Activated CD4-positive, alpha-beta T cell treated with anti-CD3 and anti-CD28 coated beads for 48 hours (primary cell): Measurements from ENCODE around the gene TEN1.

Source experiments
- DNase-seq: peaks from one replicate; pipeline ENCODE4 v3.0.0-alpha.2; 2020

TEN1 gene

DNA sequence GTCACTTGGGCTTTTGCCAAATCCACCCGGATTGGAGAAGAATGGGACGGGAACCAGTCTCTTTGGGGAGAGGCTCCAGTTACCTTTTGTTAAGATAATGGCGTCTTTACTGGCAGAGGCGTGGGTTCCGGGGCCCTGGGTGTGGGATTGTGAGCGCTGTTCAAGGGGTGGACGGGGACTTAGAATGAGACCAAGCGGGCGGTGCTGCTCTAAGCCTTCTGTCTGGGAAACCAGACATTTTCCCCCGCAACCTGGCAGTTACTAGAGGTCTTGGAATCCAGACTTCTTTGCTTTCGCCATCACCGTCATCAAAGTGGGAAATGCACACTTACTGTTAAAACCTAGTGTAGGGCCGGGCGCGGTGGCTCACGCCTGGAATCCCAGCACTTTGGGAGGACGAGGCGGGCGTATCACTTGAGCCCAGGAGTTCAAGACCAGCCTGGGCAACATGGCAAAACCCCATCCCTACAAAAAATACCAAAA lies 706 bp downstream of the TEN1 start:
- DNase-seq = no peak

DNA sequence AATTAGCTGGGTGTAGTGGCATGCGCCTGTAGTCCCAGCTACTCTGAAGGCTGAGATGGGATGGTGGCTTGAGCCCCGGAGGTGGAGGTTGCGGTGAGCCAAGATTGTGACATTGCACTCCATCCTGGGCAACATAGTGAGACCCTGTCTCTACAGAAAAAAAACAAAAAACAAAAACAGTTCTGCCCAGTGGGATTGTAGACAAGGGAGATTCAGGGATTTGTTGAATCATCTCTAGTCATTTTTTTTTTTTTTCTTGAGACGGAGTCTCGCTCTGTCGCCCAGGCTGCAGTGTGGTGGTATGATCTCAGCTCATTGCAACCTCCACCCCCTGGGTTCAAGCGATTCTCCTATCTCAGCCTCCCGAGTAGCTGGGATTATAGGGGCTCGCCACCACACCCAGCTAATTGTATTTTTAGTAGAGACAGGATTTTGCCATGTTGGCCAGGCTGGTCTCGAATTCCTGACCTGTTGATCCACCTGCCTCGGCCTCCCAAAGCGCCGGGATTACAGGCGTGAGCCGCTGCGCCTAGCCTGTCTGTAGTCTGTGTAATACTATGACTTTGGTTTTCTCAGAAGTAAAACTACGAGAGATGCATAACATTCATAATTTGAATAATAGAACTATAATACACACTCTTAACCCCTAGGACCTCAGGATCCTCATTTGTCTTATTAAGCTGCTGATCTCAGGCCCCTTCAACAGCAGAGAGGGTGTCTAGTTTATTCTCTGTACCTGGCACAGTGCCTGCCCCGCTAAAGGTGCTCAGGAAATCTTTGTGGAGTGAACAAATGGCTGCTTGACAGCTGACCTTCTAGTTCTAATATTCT lies 1.4 kb downstream of the TEN1 start:
- DNase-seq = no peak

DNA sequence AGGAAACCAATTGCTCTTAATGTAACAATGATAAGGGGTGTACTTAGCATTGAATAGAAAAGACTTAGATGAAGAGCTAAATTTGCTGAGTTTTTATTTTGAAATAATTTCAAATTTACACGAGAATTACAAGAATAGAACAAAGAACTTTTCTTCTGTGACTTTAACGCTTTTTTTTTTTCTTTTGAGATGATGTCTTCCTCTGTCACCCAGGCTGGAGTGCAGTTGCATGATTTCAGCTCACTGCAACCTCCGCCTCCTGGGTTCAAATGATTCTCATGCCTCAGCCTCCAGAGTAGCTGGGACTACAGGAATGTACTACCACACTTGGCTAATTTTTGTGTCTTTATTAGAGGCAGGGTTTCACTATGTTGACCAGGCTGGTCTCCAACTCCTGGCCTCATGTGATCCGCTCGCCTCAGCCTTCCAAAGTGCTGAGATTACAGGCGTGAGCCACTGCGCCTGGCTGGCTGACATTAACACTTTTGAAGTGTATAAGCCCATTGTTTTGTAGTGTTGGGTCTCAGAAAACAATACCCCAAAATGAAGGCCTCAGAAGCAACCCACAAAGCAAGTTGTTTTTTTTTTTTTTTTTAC lies 2.1 kb downstream of the TEN1 start:
- no peak for DNase-seq

DNA sequence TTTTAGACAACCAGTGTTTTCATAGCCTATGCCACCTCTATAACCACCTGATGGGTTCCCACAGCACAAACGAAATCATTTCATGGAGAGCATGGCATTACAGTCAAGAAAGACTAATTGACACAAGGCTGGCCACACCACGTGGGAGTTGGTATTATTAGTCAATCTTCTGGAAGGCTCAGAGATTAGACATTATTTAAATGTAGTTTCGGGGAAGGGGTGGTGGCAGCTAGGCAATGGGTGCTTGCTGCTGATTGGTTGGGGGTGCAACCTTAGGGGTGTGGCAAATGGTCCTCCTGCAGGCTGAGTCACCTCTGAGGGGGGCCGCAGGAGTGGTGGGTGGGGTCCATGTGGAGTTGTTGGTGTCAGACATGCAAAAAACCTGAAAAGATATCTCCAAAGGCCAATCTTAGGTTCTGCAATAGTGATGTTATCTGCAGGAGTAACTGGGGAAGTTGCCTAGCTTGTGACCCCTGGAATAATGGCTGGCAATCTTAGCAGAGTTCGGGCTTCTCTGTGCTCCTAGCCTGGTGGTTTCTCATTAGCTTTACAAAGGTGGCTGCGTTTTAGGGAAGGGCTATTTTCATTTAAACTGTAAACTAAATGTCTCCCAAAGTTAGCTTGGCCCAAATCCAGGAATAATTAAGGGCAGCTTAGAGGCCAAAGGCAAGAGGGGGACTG lies 4.6 kb downstream of the TEN1 start:
- DNase-seq = no peak

DNA sequence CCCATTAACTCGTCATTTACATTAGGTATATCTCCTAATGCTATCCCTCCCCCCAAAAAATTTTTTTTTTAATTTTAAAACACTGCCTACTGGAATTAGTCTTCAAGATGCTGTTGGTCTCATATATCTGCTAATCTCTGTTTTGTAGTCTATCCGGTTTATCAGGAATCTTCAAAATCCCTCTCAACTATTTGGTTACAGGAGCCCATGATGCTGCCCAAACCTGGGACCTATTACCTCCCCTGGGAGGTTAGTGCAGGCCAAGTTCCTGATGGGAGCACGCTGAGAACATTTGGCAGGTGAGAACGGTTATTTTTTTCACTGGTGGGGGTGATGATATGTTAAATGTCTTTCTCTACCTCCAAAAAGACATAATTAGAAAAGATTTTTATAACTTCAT lies 6.9 kb downstream of the TEN1 start:
- no peak for DNase-seq

DNA sequence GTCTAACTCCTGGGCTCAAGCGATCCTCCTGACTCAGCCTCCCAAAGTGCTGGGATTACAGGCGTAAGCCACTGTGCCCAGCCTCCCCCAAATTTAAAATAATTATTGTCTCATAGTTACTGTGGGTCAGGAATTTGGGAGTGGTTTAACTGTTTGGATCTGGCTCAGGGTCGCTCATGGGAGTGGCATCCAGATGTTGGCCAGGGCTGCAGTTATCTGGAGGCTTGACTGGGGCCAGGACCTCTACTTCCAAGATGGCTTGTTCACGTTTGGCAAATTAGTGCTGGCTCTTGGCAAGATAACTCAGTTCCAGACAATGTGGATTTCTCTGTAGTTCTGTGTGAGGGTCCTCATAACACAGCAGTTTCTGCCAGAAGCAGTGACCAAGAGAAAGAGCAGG lies 8.0 kb downstream of the TEN1 start:
- DNase-seq = no peak

DNA sequence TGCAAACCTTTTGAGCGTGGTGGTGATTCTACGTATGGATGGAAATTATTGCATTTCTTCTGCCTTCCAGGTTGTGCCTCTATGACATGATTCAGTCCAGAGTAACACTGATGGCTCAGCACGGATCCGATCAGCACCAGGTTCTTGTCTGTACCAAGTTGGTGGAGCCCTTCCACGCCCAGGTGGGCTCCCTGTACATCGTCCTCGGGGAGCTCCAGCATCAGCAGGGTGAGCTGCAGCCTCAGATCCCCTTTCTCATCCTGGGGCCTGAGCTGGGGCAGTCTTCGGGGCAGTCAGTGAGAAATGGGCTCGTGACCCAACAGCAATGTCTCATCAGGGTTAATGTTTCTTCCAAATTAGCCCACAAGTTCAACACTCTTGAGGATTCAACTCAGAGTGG lies 12.4 kb downstream of the TEN1 start:
- no peak for DNase-seq

DNA sequence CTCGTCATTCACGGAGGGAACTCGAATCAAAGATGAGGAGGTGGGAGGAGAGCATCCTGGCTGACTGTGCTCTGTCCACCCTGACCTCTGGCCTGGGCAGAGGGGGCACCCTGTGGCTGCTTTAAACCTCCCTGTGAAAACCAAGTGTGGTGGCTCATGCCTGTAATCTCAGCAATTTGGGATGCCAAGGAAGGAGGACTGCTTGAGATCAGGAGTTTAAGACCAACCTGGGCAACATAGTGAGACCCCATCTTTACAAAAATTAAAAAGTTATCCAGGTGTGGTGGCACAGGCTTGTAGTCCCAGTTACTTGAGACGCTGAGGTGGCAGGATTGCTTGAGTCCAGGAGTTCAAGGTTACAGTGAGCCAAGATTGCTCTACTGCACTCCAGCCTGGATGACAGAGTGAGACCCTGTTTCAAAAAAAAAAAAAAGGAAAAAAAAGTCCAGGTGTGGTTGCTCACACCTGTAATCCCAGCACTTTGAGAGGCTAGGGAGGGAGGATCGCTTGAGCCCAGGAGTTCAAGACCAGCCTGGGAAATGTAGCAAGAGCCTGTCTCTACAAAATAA lies 15.8 kb downstream of the TEN1 start:
- DNase-seq = no peak

DNA sequence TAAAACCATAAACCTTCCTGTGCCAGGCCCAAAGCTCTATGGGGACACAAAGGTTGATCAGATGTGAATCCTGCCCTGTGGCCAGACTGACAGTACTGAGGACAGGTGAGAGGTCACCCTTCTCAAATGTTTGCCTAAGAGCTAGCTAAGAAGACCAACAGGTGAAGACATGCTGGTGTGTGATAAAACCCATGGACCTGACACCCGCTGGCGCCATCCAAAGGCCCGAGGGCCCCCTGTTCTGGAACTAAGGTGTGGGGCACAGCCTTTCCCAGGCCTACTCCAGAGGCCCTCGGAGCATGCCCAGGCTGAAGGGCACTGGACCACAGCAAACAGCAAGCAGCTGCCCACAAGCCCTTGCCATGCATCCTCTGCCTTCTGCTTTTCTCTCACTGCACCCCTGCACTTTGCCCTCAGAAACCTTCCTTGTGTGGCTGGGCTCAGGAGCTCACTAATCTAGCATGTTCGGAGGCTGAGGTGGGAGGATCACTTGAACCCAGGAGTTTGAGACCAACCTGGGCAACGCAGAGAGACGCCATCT lies 16.4 kb downstream of the TEN1 start:
- no peak for DNase-seq

DNA sequence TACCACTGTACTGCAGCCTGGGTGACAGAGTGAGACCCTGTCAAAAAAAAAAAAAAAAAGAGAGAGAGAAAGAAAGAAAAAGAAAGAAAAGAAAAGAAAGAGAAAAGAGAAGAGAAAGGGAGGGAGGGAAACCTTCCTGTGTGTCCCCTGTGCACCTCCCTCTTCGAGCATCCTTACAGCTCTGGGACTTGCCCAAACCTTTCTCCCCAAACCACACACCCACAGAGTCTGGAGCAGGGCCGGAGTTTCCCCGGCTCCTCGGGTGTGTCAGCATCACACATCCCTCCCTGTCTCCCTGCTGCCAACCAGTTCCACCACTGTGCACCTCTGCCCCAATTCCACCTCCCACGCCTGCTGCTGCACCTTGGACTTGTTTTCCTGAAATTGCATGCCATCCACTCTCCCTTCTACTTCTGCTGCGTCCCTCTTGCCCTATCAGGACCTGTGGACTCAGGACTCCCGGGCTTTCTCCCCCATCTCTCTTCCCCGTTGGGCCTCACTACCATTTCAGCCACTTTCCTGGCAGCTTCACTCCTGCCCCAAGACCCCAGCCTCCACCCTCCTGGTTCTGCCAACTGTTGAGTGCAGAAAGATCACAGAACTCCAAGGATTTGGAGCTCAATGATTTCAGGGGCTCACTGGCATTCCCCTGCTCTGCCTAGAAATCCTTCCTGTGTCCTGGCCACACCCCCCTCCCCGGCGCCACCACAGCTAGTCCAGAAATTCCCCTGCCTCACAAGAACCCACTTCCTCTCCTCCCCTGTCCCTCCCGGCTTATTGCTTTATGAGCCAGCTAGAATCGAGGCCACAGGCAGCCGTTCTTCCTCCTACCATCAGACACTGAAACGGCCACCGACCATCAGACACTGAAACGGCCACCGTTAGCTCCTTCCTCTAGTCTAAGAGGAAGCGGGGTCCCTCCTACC lies 17.9 kb downstream of the TEN1 start:
- peak; percentile 40 for DNase-seq

DNA sequence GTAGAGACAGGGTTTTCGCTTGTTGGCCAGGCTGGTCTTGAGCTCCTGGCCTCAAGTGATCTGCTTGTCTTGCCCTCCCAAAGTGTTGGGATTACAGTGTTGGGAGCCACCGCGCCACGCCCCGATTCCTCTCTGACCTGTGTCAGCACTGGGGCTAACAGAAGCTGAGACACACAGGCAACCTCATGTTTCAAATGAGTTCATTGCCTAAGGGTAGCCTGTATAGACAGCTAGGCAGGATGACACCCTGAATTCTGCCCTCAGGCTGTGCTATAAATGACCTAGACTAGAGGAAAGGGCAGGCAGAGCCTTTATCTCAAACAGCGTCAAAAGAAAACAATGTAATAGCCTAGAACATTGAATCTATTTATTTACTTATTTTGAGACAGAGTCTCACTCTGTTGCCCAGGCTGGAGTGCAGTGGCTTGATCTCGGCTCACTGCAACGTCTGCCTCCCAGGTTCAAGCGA lies 19.3 kb downstream of the TEN1 start:
- DNase-seq = no peak

DNA sequence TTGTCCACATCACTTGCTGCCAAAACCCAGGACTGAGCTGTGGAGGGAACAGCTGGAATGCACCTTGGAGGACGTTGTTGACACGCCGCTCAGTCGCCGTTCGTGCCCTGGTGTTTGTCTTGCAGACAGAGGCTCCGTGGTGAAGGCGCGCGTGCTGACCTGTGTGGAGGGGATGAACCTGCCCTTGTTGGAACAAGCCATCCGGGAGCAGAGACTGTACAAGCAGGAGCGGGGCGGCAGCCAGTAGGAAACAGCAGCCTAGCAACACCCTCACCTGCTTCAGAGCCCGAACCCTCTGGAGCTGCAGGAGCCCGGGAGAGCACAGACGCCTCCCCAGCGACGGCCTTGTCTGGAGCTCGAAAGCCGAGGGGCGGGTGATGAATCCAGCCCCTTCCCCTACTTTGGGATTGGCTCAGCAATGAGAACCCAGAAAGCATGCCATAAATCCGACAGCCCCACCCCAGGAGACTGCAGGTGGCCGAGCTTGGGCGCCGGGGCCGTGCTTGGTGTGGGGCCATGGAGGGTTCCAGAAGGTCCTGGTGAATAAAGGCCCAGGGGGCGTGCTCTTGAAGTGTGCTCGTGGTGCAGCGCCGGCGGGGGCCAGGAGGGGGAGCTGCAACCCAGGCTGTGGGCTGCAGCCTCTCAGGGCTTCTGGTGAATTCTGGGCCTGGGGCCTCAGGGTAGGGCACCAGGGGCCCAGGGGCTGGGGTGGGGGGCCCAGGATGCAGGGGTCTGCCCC lies 21.1 kb downstream of the TEN1 start:
- DNase-seq = peak; percentile 85

DNA sequence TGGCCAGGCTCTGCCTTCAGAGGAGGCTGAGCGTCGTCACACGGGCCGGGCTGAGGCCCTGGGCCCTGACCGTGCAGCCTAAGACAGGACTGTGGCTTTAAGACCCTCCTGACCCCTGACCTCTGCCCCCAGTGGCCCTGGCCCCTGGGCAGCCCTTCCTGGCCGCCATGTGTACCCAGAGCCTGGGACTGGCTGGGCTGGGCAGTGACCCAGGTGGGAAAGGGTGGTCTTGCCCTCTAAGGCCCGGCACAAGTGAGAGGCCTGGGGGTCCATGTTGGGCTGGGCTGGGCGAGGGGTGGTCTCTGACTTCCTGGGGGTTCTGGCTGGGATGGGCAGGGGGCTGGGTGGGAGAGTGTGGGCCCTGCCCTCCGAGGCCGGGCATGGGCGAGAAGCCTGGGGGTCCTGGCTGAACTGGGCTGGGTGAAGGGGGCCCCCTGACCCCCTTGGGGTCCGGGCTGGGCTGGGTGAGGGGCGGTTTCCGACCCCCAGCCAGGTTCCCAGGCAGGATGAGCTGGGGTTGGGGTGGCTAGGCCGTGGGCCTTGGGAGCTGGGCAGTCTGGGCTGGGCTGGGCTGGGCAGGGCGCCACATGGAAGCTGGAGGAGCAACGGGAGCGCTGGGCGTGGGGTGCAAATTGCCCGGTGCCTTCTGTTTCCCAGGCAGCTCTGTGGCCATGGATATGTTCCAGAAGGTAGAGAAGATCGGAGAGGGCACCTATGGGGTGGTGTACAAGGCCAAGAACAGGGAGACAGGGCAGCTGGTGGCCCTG lies 21.9 kb downstream of the TEN1 start, which contains the start of gene CDK3:
Gene CDK3, plus strand, starts transcription at position 101 of the 767 bp plus-strand sequence. Its CDS starts 571 bp downstream, at position 672.
- DNase-seq = no peak

DNA sequence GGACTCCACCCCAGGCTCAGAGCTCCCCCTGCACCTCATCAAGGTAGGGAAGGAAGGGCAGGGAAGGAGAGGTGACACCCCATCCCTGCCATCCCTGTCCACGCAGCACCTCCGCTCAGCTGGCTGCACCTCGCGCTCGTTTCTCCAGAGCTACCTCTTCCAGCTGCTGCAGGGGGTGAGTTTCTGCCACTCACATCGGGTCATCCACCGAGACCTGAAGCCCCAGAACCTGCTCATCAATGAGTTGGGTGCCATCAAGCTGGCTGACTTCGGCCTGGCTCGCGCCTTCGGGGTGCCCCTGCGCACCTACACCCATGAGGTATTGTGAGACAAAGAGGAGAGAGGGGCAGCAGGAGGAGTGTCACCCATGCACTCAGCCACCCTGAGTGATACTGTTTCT lies 23.1 kb downstream of the TEN1 start:
- DNase-seq = no peak

DNA sequence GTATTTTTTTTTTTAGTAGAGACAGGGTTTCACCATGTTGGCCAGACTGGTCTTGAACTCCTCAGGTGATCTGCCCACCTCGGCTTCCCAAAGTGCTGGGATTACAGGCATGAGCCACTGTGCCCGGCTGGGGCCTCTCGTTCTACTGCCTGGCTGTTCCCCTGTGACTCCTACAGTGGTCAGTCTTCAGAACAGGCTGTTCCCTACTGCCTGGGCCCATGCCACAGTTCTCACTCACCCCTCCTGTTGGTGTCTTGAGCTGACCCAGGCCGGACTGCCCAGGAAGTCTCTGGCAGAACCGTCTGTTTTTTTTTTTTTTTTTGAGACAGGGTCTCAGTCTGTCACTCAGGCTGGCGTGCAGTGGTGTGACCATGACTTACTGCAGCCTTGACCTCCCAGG lies 24.9 kb downstream of the TEN1 start:
- DNase-seq = no peak

DNA sequence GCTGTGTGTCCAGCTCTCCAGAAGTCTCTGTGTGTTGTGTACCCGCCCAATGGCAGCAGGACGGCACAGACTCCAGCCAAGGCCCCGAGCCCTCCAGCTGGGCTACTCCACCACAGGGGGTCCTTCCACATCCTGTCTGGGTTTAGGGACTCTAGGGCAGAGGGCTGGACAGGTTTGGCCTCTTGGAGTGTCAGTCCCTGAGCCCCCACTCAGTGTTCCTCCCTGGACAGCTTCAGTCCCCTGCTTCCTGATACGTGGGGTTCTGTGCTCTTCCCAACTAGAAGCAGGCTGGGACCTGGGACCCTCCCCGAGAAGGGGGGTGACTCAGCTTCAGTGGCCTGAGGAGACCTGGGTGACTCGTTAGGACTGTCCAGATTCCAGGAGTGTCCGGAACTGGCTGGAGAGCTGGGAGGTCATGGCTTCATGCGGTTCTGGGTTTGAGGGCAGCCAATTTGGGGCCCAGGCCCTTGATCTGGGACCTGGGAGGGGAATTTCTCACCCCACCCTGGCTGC lies 25.8 kb downstream of the TEN1 start:
- no peak for DNase-seq

DNA sequence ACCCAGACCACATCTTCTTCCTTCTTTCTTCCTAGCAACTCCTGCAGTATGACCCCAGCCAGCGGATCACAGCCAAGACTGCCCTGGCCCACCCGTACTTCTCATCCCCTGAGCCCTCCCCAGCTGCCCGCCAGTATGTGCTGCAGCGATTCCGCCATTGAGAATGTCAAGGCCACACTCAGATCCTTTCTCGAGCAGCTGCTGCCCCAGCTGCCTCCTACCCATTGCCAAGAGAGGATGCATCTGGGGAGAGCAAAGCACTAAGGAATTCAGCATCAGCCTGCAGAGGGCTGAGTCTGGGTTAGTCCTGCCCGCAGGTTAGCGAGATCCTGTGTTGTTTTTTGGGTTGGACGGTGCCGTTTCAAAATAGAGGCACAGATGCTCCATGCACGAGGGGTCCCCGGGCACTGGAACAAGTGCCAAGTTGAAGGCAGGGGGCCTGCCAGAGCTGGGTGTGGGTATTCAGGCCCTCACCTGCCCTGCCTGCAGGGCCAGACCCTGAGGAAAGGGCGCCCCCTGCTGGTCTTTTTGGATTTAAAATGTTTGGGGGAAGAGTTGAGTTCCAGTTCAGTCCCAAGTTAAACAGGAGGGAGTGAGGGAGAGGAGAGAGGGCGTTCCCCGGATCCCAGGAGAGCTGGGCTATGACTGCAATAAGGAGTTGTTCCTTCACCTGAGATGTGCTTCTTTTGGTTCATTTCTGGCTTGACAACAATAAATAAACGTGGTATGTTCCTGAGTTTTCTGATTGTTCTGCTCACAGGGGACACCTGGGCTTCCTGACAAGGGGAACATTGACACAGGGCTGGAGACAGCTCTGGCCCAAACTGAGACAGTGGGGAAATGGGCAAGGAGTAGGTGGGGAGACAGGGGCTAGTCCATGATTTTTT lies 26.5 kb downstream of the TEN1 start:
- DNase-seq = peak; percentile 91

DNA sequence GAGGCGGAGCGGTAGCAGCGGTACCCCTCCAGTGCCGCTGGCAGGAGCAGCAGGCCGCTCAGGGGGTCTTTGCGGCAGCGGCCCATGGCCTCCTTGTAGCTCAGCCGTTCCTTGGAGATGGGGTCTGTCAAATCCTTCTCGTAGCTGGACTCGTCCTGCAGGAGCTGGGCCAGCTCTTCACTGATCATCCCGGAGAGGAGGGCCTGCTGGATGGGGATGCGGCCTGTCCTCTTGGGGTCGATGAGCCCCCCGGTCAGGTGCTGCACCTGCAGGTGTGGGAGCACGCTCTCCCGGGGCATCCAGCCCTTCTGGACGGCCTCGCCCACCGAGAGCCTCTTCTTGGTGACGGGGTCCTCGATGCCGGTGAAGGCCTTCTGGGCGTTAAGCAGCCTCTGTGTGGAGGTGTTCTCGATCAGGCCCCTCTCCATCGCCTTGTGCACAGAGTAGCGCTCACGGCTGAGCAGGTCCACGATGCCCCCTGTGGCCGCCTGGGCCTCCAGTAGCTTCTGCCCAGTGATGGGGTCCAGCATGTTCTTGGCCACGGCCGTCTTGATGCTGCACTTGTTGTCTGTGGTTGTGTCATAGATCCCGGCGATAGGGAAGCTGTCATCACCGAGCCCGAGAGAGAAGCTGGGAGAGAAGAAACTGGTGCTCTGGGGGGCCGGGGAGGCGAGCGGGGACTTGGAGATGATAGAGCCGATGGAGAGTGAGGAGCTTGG lies 28.2 kb downstream of the TEN1 start:
- DNase-seq = no peak

DNA sequence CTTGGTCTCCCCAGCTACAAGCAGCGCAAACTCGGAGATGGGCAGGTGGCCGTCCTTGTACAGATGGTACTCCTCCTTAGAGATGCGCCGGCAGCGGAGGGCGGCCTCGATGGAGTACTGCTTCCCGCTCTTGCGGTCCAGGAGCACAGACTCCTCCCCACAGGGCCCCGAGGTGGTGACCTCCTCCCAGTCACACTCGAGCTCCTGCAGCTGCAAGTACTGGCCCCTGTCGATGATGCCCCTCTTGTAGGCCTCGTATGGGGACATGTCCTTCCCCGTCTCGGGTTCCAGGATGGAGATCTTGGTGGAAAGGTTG lies 28.8 kb downstream of the TEN1 start:
- DNase-seq = no peak
